K562 treated with DMSO at 1 percent for 12 hours (cell line): ENCODE measurements around the gene AFAP1. TPM values are rescaled to one million over a fixed set of nuclear protein-coding genes. Genes with fewer than 3 reads are reported as not detected.

Experiments used
- total RNA-seq: library from RNA; unstranded; fragments of 300-600 nt; gene quantifications from 2 replicates; pipeline ENCODE4 v1.2.3, GENCODE V29; 2022; ENCODE audit not compliant: insufficient read depth

AFAP1 gene, protein sequence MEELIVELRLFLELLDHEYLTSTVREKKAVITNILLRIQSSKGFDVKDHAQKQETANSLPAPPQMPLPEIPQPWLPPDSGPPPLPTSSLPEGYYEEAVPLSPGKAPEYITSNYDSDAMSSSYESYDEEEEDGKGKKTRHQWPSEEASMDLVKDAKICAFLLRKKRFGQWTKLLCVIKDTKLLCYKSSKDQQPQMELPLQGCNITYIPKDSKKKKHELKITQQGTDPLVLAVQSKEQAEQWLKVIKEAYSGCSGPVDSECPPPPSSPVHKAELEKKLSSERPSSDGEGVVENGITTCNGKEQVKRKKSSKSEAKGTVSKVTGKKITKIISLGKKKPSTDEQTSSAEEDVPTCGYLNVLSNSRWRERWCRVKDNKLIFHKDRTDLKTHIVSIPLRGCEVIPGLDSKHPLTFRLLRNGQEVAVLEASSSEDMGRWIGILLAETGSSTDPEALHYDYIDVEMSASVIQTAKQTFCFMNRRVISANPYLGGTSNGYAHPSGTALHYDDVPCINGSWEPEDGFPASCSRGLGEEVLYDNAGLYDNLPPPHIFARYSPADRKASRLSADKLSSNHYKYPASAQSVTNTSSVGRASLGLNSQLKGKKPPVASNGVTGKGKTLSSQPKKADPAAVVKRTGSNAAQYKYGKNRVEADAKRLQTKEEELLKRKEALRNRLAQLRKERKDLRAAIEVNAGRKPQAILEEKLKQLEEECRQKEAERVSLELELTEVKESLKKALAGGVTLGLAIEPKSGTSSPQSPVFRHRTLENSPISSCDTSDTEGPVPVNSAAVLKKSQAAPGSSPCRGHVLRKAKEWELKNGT
- 0.19 and 0.33 TPM in 2 replicates for total RNA-seq

DNA sequence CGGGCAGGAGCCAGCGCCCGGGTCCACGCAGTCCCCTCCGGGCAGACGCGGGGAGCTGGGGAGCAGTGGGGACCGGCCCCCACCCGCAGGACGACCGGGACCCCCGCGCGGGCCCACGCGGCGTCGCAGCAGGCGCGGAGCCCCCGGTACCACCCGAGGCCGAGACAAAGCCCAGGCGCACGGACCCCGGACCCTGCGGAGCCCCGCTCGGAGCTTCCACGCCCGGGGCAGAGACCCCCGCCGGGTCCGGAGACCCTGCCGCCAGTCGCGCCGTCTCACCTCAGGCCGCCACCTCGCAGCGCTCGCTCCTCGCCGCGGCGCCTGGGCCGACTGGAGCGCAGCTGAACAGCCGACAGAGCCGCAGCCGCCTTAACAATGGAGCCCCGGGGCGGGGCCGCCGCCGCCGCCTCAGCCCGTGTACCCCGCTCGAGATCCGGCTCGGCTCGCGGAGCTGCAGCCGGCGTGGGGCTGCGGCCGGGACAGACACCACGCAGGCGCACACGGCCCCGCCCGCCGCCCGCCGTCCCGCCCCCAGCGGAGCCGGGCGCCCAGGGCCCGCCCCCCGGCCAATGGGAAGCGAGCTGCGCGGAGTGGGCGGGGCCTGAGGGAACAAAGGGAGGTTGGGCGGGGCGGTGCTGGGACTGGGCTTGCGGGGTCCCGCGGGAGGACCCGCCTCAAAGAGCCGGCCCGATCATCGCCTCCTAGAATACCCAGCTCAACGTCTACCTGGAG, at the start of gene AFAP1:
Gene AFAP1, minus strand, starts transcription at position 485 of the 732 bp plus-strand sequence. CDS start 67,783 bp downstream, outside the sequence.

Other genes with a start within 250 kb of the AFAP1 start
- gene ABLIM2, start 219.0 kb upstream of the AFAP1 start, total RNA-seq: not detected in 2 replicates